Activated CD8-positive, alpha-beta memory T cell treated with anti-CD3 and anti-CD28 coated beads, Interleukin-2, amount 10 ng/mL, durations not matched to agents 7 days and 5 days (primary cell): ENCODE measurements around the gene IQSEC2. TPM values are rescaled to one million over a fixed set of nuclear protein-coding genes. Genes with fewer than 3 reads are reported as not detected.
A peak's percentile ranks its signal among the peaks of the same experiment; 100 is the strongest.

Experiments used
- ATAC-seq: fragments of 150-1000 bp; cut with Tn5 transposase; one replicate; pipeline ENCODE4 v1.10.0; 2021; ENCODE audit warnings: moderate library complexity
- CTCF ChIA-PET: fragments of 350-600 bp; sonication (Branson Sonifier 250); formaldehyde crosslinking; loops from one replicate; lab custom pipeline; 2021; ENCODE audit warnings: antibody characterized with exemption; lab: Charles Lee
- DNase-seq: peaks from one replicate; pipeline ENCODE4 v3.0.0-alpha.2; 2020
- H3K27ac Mint-ChIP-seq: one replicate; pipeline ENCODE4 v1.8.0; 2021; ENCODE audit warnings: mild to moderate bottlenecking, mixed read lengths
- H3K27me3 Mint-ChIP-seq: one replicate; pipeline ENCODE4 v1.8.0; 2021; ENCODE audit warnings: mixed read lengths
- H3K36me3 Mint-ChIP-seq: one replicate; pipeline ENCODE4 v1.8.0; 2021; ENCODE audit warnings: mild to moderate bottlenecking, mixed read lengths
- H3K4me1 Mint-ChIP-seq: one replicate; pipeline ENCODE4 v1.8.0; 2021; ENCODE audit warnings: mixed read lengths
- H3K4me3 Mint-ChIP-seq: one replicate; pipeline ENCODE4 v1.8.0; 2021; ENCODE audit warnings: mild to moderate bottlenecking, moderate library complexity, mixed read lengths
- H3K9me3 Mint-ChIP-seq: one replicate; pipeline ENCODE4 v1.8.0; 2022; ENCODE audit warnings: low read depth, mixed read lengths
- total RNA-seq, 2 experiments: library from RNA; stranded (reverse); gene quantifications; one replicate each; pipeline ENCODE4 v1.2.3, GENCODE V29; 2021

The IQSEC2 gene
- total RNA-seq, 2 experiments from 2014 or later, result 0.40 TPM; not detected in 1

DNA sequence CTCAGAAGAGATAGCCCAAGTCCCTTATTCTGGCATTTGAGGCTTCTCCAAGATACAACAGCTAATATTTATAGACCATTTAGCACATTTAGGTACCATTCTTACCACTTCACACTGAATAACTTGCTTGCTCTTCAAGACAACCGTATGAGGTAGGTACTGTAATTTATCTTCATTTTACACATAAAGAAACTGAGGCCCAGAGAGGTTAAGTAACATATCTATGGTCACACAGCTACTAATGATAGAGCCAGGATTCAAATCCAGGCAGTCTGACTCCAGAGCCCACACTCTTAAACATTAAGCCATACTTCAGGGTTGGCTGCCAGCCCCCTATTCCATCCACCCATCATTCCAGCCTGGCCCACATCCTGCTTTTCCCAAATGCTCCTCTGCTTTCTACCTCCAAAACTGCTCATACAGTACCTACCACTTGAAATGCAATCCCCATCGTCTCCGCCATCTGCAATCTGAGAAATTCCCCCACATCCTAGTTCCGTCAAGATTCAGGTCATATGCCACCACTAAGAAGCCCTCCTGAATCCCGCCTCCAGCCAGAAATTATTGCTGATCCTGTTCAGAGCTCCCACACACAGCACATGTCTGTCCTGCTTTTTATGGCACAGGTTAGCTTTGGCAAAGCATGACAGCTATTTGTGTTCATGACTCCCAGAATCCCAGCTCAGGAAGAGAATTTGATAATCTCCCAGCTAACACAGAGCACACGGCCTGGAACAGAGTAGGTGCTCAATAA, 23.5 kb downstream of the IQSEC2 start:
- Mint-ChIP-seq H3K27me3 (peaks cover 3% of the 10 kb centered on the region), H3K4me3 (no peak overlapping the region), H3K27ac (no peak overlapping the region), H3K9me3 (no peaks in the 10 kb centered on the region), H3K4me1 (peaks cover 22% of the 10 kb centered on the region), H3K36me3 (no peaks in the 10 kb centered on the region)
- DNase-seq (no peak), ATAC-seq (no peak)
- CTCF ChIA-PET, result no interaction called here

DNA sequence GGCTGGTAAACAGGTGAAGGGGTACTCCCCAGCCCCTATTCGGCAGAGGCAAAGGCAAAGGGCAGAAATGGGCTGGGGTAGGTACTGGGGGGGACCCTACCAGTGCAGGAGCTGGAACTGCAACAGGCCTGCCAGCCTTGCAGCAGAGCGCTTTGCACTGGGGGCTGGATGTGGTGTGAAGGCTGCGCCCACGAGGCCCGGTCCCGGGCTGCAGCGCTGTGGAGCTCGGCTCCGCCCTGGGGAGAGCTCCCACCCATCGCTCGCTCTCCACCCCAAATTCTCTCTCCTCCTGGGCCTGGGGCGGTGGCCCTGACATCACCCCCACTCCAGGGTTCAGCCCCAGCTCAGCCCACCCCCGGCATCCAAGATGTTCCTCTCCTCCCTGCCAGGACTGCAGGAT, 24.2 kb downstream of the IQSEC2 start:
- Mint-ChIP-seq H3K27me3 (peaks cover 3% of the 10 kb centered on the region), H3K4me3 (no peak overlapping the region), H3K9me3 (no peaks in the 10 kb centered on the region), H3K27ac (no peak overlapping the region), H3K4me1 (peaks cover 16% of the 10 kb centered on the region), H3K36me3 (no peaks in the 10 kb centered on the region)
- no peak for ATAC-seq
- CTCF ChIA-PET, result no interaction called here
- no peak for DNase-seq

DNA sequence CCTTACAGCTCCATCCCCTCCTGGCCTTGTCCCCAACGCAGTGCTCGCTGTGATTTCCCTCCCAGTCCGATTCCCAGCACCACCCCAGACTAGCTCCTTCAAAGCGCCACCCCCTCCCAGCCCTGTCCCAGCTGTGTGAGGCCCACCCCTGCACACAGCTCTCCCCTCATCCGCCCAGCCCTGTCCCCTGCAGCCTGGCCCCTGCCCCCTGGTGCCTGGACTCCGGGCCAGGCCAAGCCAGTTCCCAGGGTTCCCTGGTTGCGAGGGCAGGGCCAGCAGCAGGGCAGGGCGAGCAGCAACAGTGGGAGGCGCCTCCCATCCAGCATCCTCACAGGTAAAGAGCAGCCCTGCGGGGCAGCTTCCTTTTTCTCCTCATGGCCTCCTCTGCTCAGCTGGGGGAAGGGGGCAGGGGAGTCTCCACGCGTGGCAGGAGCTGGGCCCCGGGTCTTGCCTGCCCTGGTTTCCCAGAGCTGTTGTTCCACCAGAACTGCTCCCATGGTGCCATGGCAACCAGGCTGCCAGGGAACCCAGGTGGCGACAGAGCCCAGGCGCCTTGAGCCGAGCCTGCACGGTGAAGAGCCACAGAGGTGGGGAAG, 24.8 kb downstream of the IQSEC2 start:
- DNase-seq (no peak), ATAC-seq (no peak)
- Mint-ChIP-seq H3K4me3 (no peak overlapping the region), H3K4me1 (peaks cover 9% of the 10 kb centered on the region), H3K27me3 (peaks cover 3% of the 10 kb centered on the region), H3K27ac (no peak overlapping the region), H3K9me3 (no peaks in the 10 kb centered on the region), H3K36me3 (no peaks in the 10 kb centered on the region)
- CTCF ChIA-PET, result no interaction called here

DNA sequence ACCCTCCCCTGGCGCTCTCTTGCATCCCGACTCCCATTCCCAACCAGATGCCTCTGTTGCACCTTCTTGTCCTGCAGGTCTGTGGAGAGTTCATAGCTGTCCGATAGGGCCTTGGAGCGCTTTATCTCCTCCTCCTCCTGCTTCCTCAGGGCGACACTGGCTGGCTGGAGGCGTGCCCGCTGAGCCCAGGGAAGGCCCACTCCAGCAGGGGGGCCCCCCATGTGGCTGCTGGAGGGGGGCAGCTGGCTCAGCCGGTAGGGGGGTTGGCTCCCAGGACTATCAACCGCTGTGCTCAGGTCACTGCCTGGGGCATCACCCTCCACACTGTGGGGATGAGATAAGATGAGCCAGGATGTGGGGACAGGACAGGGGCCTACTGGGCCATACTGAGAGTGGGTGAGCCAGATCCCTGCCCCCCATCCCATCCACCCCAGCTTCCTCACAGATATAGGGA, 25.6 kb downstream of the IQSEC2 start:
- Mint-ChIP-seq H3K27me3 (peaks cover under 1% of the 10 kb centered on the region), H3K27ac (no peak overlapping the region), H3K4me3 (no peak overlapping the region), H3K36me3 (no peaks in the 10 kb centered on the region), H3K9me3 (no peaks in the 10 kb centered on the region), H3K4me1 (peaks cover 3% of the 10 kb centered on the region)
- CTCF ChIA-PET, result no interaction called here
- ATAC-seq, result no peak
- no peak for DNase-seq

DNA sequence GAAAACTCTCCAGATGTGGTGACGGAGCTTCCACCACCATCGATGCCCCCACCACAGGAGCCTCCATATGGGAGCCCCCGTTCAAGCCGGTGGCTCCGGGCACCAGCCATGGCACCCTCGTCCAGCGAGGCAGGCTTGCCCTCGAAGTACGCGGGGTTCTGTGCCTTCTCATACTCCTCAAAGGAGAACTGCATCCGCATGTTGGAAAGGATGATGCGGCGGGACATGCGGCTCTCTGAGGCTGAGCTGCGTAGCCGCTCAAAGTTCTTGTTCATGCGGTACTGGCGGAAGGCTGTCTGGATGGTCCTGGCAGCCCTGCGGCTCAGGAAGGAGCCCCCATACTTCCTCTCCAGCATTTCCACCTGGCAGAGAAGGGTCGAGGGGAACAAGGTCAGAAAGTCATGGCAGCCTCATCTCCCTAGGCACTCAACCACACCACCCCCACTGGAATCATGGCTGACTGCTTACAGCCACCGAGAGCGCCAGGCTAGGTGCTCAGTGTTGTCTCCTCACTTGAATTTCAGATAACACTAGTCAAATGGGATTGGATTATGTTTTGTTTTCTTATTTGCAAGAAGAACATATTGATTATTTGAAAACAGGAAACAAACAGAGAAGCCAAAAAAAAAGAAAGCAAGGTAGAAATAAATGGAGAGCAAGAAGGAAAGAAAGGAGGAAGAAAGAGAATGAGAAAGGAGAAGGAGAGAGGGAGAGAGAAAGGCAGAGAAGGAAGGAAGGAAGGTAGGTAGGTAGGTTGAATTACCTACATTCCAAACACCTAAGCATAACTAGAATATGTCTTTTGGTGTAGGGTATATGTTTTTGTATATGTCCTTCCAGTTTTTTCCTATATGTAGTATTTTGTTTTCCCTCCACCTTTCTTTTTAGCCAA, 26.6 kb downstream of the IQSEC2 start:
- Mint-ChIP-seq H3K27ac (no peak overlapping the region), H3K36me3 (no peaks in the 10 kb centered on the region), H3K9me3 (no peaks in the 10 kb centered on the region), H3K27me3 (no peaks in the 10 kb centered on the region), H3K4me3 (no peak overlapping the region), H3K4me1 (no peaks in the 10 kb centered on the region)
- DNase-seq, result no peak
- CTCF ChIA-PET, result no interaction called here
- ATAC-seq, result no peak

DNA sequence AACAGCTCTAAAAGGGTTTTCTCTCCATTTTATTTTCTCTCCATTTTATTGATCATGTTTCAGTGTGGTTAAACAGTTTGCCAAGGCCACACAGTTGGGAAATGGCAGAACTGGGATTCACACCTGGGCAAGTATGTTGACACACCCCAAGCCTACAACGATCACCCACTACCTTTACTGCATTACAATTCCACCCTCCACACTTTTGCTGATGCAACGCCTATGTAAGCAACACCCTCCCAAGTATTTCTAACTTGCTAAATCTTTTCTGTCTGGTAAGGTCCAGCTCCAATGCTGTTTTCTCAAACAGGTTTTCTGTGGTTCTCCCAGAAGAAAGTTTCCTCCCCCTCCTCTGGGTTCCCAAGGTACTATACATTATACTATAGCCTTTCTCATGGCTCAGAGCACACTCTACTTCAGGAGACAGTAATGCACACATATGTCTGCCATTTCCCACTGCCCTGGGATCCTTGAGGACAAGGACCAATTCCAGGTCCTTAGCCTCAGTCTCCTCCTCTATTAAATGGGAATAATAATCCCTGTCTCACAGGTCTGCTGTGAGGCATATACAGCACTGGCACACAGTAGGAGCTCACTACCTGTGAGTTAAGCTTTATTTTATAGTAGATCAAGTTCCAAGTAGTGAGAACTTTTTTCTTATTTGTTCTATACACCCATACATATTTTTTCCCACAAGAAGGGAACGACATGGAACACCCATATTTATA, 27.9 kb downstream of the IQSEC2 start:
- no peaks in the 10 kb centered on the region for H3K27me3 Mint-ChIP-seq
- no peak for ATAC-seq
- H3K9me3 Mint-ChIP-seq, result no peaks in the 10 kb centered on the region
- H3K36me3 Mint-ChIP-seq, result no peaks in the 10 kb centered on the region
- no peak for DNase-seq
- H3K4me3 Mint-ChIP-seq, result no peak overlapping the region
- H3K4me1 Mint-ChIP-seq, result no peaks in the 10 kb centered on the region
- CTCF ChIA-PET, result interaction anchor here (1.2 kb wide), 2 partner anchors 14 to 228 kb away, joined by 3 read pairs; no protein-coding TSS in a partner anchor
- H3K27ac Mint-ChIP-seq, result no peak overlapping the region

DNA sequence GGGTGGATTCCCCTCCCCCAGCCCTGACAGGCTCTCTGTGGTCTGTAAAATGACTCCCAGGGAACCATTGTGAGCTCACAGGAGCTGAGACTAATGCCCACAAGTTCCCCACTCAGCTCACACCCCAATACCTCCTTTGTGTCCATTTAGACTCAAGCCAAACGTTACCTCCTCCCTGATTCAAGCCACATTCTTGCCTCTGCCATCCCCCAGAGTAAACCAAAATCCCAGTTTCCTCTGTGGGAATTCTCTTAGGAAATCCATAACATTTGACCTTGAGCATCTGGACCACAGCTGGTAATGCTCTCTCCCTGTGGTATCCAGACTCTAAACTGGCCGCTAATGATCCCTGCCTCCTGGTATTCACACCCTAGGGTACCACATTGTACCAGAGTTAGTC, 30.1 kb downstream of the IQSEC2 start:
- DNase-seq, result no peak
- H3K36me3 Mint-ChIP-seq, result no peaks in the 10 kb centered on the region
- ATAC-seq, result no peak
- no peaks in the 10 kb centered on the region for H3K9me3 Mint-ChIP-seq
- CTCF ChIA-PET, result no interaction called here
- H3K4me3 Mint-ChIP-seq, result no peak overlapping the region
- H3K4me1 Mint-ChIP-seq, result no peaks in the 10 kb centered on the region
- H3K27ac Mint-ChIP-seq, result no peak overlapping the region
- peaks cover 2% of the 10 kb centered on the region for H3K27me3 Mint-ChIP-seq

DNA sequence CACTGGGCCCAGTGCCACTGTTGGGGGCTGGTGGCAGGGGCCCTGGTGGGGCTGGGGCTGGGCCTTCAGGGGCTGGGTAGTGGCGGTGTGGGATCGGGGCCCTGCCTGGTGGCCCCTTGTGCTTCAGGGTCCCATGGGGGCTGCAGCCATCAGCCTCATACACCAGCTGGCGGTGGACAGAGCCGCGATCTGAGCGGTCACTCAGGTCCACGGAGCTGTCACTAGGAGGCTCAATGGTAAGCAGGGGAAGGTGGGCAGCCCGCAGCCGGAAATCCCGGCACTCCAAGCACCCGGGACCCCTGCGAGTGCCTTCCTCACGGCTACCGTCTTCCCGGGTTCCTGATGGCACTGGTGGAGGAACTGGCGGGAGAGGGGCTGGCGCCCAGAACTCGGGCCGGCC, 30.8 kb downstream of the IQSEC2 start:
- ATAC-seq (no peak), DNase-seq (no peak)
- H3K27me3 Mint-ChIP-seq, result peaks cover 3% of the 10 kb centered on the region
- no peaks in the 10 kb centered on the region for H3K9me3 Mint-ChIP-seq
- CTCF ChIA-PET, result no interaction called here
- no peaks in the 10 kb centered on the region for H3K4me1 Mint-ChIP-seq
- no peaks in the 10 kb centered on the region for H3K36me3 Mint-ChIP-seq
- no peak overlapping the region for H3K4me3 Mint-ChIP-seq
- no peak overlapping the region for H3K27ac Mint-ChIP-seq

DNA sequence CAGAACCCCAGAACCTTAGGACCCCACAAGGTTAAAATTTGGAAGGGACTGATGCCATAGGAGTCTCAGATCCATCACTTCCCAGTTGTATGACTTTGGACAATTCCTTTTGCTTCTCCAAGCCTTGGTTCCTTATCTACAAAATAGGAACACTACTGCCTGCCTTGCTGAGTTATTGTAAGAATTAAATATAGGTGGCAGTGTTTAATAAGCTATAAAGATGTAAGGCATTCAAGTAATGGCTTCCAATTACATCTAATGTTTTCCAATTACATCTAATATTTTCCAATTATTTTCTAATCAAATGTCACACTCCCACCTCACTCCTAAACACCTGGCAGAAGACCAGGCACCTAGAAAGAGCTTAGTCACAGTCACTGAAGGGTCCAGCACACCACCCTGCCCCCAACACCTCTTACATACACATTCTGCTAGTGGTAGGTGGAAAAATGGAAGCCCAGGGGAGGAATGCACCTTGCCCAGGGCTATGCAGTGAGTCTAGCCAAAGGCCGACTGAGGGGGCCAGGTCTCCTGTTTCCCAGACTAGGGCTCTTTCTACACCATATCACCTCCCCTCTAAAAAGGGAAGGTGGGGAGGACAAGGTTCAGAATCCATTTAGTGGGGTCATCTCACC, 31.9 kb downstream of the IQSEC2 start:
- Mint-ChIP-seq H3K36me3 (no peaks in the 10 kb centered on the region), H3K4me3 (no peak overlapping the region), H3K27ac (no peak overlapping the region), H3K27me3 (peaks cover 3% of the 10 kb centered on the region), H3K4me1 (no peaks in the 10 kb centered on the region), H3K9me3 (no peaks in the 10 kb centered on the region)
- ATAC-seq (no peak), DNase-seq (no peak)
- CTCF ChIA-PET, result interaction anchor here (1.1 to 1.4 kb wide), 2 partner anchors 11 to 232 kb away, joined by 3 to 4 read pairs; no protein-coding TSS in a partner anchor

DNA sequence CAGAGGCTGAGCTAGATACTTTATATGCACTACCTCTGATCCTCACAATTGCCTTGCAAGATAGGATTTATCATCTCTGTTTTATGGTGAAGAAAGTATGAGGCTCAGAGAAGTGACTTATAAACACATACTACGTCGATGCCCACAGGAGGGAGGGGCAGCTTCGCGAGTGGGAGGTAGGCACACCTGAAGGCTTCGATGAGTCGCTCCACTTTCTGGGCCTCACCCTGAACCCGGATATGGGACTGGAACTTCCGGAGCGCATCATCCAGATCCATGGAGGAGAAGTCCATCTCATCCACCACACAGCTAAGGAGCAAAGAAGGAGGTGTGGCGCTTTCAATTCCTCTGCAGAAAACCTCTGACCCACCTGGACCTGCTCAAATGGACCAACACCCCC, 33.5 kb downstream of the IQSEC2 start:
- no peak for ATAC-seq
- H3K27ac Mint-ChIP-seq, result no peak overlapping the region
- H3K9me3 Mint-ChIP-seq, result no peaks in the 10 kb centered on the region
- CTCF ChIA-PET, result no interaction called here
- no peak overlapping the region for H3K4me3 Mint-ChIP-seq
- no peak for DNase-seq
- no peaks in the 10 kb centered on the region for H3K36me3 Mint-ChIP-seq
- no peaks in the 10 kb centered on the region for H3K4me1 Mint-ChIP-seq
- peaks cover 3% of the 10 kb centered on the region for H3K27me3 Mint-ChIP-seq

DNA sequence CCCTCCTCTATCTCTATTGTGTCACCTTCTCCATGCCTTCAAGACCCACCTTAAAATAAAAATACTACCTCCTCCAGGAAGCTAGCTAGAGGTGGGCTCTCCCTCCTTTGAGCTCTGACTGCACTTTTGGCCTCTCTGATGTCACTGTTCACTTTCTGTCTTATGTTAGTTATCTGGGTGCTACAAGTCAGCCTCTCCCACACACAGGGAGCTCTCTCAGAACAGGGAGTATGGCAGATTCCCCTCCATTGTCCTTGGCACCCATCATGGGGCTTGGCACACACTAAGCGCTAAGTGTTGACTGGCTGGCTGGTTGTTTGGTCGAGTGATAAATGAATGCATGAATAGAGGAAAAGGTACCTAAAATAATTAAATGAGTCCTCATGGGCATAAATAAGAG, 35.2 kb downstream of the IQSEC2 start:
- CTCF ChIA-PET, result no interaction called here
- Mint-ChIP-seq H3K9me3 (no peaks in the 10 kb centered on the region), H3K27me3 (peaks cover 3% of the 10 kb centered on the region), H3K4me1 (peaks cover 2% of the 10 kb centered on the region), H3K27ac (peak overlapping the region; percentile 9), H3K36me3 (no peaks in the 10 kb centered on the region), H3K4me3 (no peak overlapping the region)
- ATAC-seq, result no peak
- DNase-seq, result no peak

DNA sequence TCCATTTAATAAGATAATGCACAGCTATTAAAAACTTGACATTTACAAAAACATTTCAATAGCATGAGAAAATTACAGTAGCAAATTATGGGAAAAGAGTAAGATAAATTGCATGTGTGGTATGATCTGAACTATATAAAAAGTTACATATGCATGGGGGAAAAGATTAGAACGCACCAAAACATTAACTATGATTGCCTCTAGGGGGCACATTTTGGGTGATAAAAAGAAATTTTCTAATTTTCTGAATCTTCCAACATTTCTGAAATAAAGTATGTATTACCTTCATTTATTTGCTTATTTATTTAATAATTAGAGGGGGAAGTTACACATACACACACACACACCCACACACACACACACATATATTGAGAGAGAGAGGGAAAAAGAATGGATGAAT, 36.8 kb downstream of the IQSEC2 start:
- CTCF ChIA-PET, result interaction anchor here (0.7 to 1.1 kb wide), 2 partner anchors 70 to 202 kb away, joined by 3 read pairs; no protein-coding TSS in a partner anchor
- no peak overlapping the region for H3K4me3 Mint-ChIP-seq
- peaks cover 2% of the 10 kb centered on the region for H3K4me1 Mint-ChIP-seq
- H3K9me3 Mint-ChIP-seq, result no peaks in the 10 kb centered on the region
- no peaks in the 10 kb centered on the region for H3K36me3 Mint-ChIP-seq
- peaks cover 3% of the 10 kb centered on the region for H3K27me3 Mint-ChIP-seq
- H3K27ac Mint-ChIP-seq, result no peak overlapping the region
- ATAC-seq (no peak), DNase-seq (no peak)
